GM10847 (cell line): ENCODE data around the gene DCLK3.

Experiments used
- POLR2A ChIP-seq: IDR thresholded peaks from 2 replicates; pipeline ENCODE4 v1.6.1; 2011; ENCODE audit not compliant: insufficient read length; ENCODE audit errors: extremely low read depth

DCLK3 gene

DNA sequence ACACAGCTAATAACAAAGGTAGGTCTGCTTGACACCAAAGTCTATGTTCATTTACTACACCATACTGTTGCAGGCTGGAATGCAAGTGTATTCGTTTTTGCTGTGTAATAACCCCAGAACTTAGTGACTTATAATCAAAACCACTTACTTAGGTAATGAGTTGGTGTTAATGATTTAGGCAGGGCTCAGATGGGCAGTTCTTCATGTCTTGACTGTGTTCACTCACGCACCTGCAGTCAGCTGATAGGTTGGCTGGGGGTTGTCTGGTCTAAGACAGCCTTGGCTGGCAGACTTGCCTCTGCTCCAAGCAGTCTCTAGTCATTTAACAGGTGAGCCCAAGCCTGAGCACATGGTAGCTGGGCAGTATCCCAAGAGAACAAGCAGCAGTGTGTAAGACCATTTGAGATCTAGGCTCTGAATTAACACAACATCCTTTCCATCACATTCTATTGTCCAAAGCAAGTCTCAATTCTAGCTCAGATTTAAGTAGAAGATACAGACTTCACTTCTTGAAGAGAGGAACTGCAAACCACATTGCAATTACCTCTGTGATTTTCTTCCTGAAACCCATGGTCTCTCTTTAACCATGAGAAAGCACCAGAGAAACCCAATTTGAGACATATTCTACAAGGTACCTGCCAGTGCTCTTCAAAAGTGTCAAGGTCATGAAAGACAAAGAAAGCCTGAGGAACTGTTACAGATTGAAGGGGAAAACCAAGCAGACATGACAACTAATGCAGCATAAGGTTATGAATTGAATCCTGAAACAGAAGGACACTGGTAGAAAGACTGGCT is 13.3 kb upstream of the DCLK3 start:
- no peak for TF ChIP-seq POLR2A

DNA sequence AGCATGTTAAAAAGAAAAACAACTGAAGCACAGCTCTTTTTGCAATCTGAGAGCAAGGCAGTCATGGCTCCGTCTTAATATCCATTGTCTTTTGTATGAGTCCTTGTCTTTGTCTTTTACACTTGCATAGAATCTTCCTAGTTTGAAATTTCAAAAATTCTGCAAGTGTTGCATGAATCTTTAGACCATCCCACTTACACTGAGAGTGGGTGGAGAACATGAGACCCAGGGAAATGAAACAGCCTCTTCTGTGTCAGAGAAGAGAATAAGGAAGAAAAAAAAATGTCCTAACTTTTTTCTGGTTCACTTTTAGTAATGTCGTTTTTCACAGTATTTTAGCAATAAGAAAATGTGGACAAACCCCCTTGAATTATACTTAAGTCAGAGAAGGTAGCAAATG is 12.1 kb upstream of the DCLK3 start:
- no peak for TF ChIP-seq POLR2A

- no peak for TF ChIP-seq POLR2A
Observed at GRCh38 chr3:36774052-36774451, 9.7 kb upstream of the DCLK3 start.

DNA sequence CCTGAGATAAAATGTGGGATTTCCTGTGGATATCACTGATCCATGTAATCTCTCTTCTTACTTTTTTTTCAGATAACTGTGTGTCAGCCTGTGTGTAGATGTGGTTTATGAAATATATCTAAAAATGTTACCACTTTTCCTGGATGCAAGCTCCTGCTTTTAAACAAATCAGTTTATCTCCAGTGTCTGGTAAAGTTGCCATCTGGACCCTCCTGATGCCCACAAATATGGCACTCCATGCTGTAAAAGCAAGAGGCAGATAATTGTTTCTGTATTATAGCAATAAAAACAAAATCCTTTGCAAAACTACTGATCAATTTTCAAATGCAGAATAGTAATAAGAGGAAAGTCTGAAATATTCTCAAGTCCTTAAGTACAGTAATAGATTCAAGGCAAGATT is 7.6 kb upstream of the DCLK3 start:
- no peak for TF ChIP-seq POLR2A

DNA sequence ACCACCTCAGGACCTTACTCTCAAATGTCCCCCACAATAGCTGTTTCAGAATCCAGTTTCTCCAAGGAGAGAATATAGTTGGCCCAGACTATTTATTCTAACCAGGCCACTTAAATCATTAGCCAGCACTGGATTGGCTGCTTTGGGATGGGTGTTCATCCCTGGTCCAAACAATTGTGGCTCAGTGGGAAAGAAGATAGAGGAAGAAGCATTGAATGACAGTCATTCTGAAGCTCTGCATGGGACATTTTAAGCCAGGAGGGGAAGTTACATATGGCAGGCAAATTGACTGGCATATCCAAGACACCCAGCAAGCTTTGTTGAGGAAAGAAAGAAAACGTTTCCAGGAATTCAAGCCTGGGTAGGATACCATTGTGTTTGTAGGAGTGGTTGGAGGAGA is 5.6 kb upstream of the DCLK3 start:
- TF ChIP-seq POLR2A: no peak

GRCh38 chr3:36765104-36765503 is 751 bp upstream of the DCLK3 start:
- TF ChIP-seq POLR2A: no peak

GRCh38 chr3:36764704-36765038 is 318 bp upstream of the DCLK3 start:
- no peak for TF ChIP-seq POLR2A

- no peak for TF ChIP-seq POLR2A
Observed at GRCh38 chr3:36762918-36763849, 1.2 kb downstream of the DCLK3 start.

DNA sequence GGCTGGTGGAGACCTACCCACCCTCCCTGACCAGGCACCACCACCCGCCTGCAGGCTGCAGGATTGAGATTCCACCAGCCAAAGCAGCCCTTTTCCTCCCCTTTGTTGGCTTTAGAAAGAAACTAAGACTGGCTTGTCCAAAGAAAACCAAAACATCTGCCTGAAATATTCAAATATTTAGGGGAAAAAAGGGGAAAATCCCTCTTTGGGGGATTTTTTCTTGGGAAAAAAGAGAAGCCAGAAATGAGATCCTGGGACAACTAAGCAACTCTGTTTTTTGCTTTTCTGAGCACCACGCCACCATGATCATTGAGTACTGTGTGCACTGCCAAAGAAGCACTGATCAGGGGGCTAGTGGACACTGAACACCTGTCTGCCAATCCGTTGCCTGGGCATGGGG is 2.6 kb downstream of the DCLK3 start:
- TF ChIP-seq POLR2A: no peak

- no peak for TF ChIP-seq POLR2A
Observed at GRCh38 chr3:36756269-36756668, 8.1 kb downstream of the DCLK3 start.

DNA sequence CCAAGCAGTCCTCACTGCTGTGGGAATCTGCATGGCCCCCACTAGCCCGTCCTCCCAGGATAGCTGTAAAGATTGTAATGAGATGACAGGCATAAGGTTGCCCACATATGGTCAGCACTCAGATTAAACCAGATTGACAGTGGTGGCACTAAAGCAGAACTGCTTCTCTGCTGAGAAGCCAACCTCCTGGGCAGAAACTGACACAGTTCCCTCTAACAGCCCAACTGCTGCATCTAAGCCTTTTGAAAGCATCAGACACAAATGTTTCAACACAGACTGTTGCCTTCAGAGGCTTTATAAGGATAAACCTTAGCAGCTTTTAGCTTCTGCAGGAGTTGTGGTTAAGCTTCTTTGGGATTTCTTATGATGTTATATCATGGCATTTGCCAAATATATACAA is 13.0 kb downstream of the DCLK3 start:
- TF ChIP-seq POLR2A: no peak

- no peak for TF ChIP-seq POLR2A
Observed at GRCh38 chr3:36750737-36751136, 13.6 kb downstream of the DCLK3 start.

GRCh38 chr3:36744763-36745162 is 19.6 kb downstream of the DCLK3 start:
- TF ChIP-seq POLR2A: no peak

- no peak for TF ChIP-seq POLR2A
Observed at GRCh38 chr3:36743826-36744225, 20.5 kb downstream of the DCLK3 start.

- no peak for TF ChIP-seq POLR2A
Observed at GRCh38 chr3:36741285-36741684, 23.1 kb downstream of the DCLK3 start.

GRCh38 chr3:36740787-36741186 is 23.6 kb downstream of the DCLK3 start:
- TF ChIP-seq POLR2A: no peak
